HepG2 (cell line): ENCODE data around the gene C2CD3. TPM values are rescaled to one million over a fixed set of nuclear protein-coding genes. Genes with fewer than 3 reads are reported as not detected.

ENCODE experiments used
- ATAC-seq: fragments of 200-7000 bp; cut with Tn5 transposase; 3 replicates; pipeline ENCODE4 v1.9.1; 2020; ENCODE audit warnings: mild to moderate bottlenecking, moderate library complexity
- BruUV-seq: library from RNA; stranded (reverse); fragments of 400-500 nt; replicated peaks from 2 replicates; lab custom pipeline; 2021; lab: Mats Ljungman, UMichigan
- CTCF ChIA-PET: fragments of 300-600 bp; formaldehyde crosslinking; extraction: SDS; loops from one replicate; lab custom pipeline; 2021; ENCODE audit warnings: low total read pairs, inconsistent platforms, low intra/inter-chr PET ratio; lab: Yijun Ruan, JAX
- POLR2A ChIA-PET: fragments of 350-600 bp; sonication (Branson Sonifier 250); formaldehyde crosslinking; loops from one replicate; lab custom pipeline; 2020; ENCODE audit warnings: antibody characterized with exemption, inconsistent platforms; lab: Yijun Ruan, JAX
- DNase-seq: peaks from one replicate; pipeline ENCODE4 v3.0.0-alpha.2; 2015; ENCODE audit warnings: low spot score
- FAIRE-seq: peaks from 3 replicates; lab custom pipeline; 2011; peaks lifted over from hg19 to GRCh38; lab: Jason Lieb, UNC
- H2AFZ ChIP-seq: one replicate; pipeline ENCODE4 v1.6.1; 2011; ENCODE audit warnings: low read length, inconsistent platforms
- H3K27ac ChIP-seq: fragments of 300-600 bp; 3 replicates; pipeline ENCODE4 v1.8.0; 2011; ENCODE audit warnings: mixed run types, mild to moderate bottlenecking, mixed read lengths, low read length, inconsistent platforms; ENCODE audit not compliant: insufficient read depth; ENCODE audit errors: extremely low read length
- H3K27me3 ChIP-seq, 2 experiments: fragments of 200-600 bp in 1 of 2; 2 replicates in 1 of 2; 3 replicates in 1 of 2; pipeline versions ENCODE4 v1.6.0 to v1.8.0; 2011; ENCODE audit warnings: low read length in 2 of 2, mild to moderate bottlenecking in 2 of 2, moderate library complexity in 2 of 2, inconsistent platforms in 1 of 2; ENCODE audit not compliant: insufficient read depth in 2 of 2, control insufficient read depth in 1 of 2
- H3K36me3 ChIP-seq, 2 experiments: fragments of 200-600 bp in 1 of 2; replicated peaks in 1 of 2; 2 replicates in 1 of 2; 3 replicates in 1 of 2; pipeline versions ENCODE4 v1.5.1 to v1.8.0; 2011; ENCODE audit warnings: low read length in 2 of 2, inconsistent platforms in 1 of 2; ENCODE audit not compliant: insufficient read depth in 2 of 2, control insufficient read depth in 1 of 2
- H3K4me1 ChIP-seq: 2 replicates; pipeline ENCODE4 v1.5.1; 2012; ENCODE audit warnings: low read length, inconsistent platforms; ENCODE audit not compliant: insufficient read depth
- H3K4me2 ChIP-seq: 2 replicates; pipeline ENCODE4 v1.6.0; 2011; ENCODE audit warnings: low read depth, low read length, inconsistent platforms
- H3K4me3 ChIP-seq, 3 experiments: fragments of 200-600 bp in 1 of 3; sonication (generic), shearing (Covaris generic) in 1 of 3; replicated peaks in 1 of 3; 2 replicates each; pipeline ENCODE4 v1.5.1; 2011 to 2016; ENCODE audit warnings: low read length in 3 of 3, inconsistent platforms in 2 of 3, low read depth in 2 of 3, mild to moderate bottlenecking in 2 of 3, control low read depth in 1 of 3, mixed read lengths in 1 of 3; ENCODE audit not compliant: insufficient read depth in 1 of 3
- H3K79me2 ChIP-seq: one replicate; pipeline ENCODE4 v1.6.1; 2011; ENCODE audit warnings: low read length, inconsistent platforms; ENCODE audit not compliant: insufficient read depth
- H3K9ac ChIP-seq: 2 replicates; pipeline ENCODE4 v1.6.0; 2011; ENCODE audit warnings: mild to moderate bottlenecking, low read depth, low read length, inconsistent platforms; ENCODE audit not compliant: insufficient read depth
- H3K9me3 ChIP-seq: 2 replicates; pipeline ENCODE4 v1.5.1; 2012; ENCODE audit warnings: mild to moderate bottlenecking, low read length
- H4K20me1 ChIP-seq: 2 replicates; pipeline ENCODE4 v1.6.0; 2011; ENCODE audit warnings: inconsistent platforms, mild to moderate bottlenecking, low read length, moderate library complexity; ENCODE audit not compliant: insufficient read depth
- ADNP ChIP-seq: sonication (generic); formaldehyde crosslinking; IDR thresholded peaks from 2 replicates; pipeline ENCODE4 v1.4.0; 2020; ENCODE audit warnings: missing genetic modification reagents
- ATF7 ChIP-seq, 2 experiments: fragments of 450-650 bp in 1 of 2; sonication (generic) in 1 of 2; formaldehyde crosslinking in 1 of 2; IDR thresholded peaks; 2 replicates each; pipeline versions ENCODE4 v1.4.0 to v1.6.1; 2016 to 2020; ENCODE audit warnings: antibody characterized with exemption in 1 of 2, mild to moderate bottlenecking in 1 of 2, missing genetic modification reagents in 1 of 2
- FOXA1 ChIP-seq, 2 experiments: fragments of 450-650 bp in 1 of 2; sonication (generic) in 1 of 2; formaldehyde crosslinking in 1 of 2; IDR thresholded peaks; 2 replicates each; pipeline versions ENCODE4 v1.4.0 to v1.6.1; 2016 to 2020; ENCODE audit warnings: missing genetic modification reagents in 1 of 2
- GLMP ChIP-seq: sonication (generic); formaldehyde crosslinking; IDR thresholded peaks from 2 replicates; pipeline ENCODE4 v1.9.0; 2021; ENCODE audit warnings: missing genetic modification reagents, mild to moderate bottlenecking, borderline replicate concordance
- ZNF232 ChIP-seq: sonication (generic); formaldehyde crosslinking; IDR thresholded peaks from 2 replicates; pipeline ENCODE4 v1.4.0; 2020; ENCODE audit warnings: missing genetic modification reagents, borderline replicate concordance
- ZNF235 ChIP-seq: sonication (generic); formaldehyde crosslinking; IDR thresholded peaks from 2 replicates; pipeline ENCODE4 v1.8.1; 2023; ENCODE audit warnings: mild to moderate bottlenecking, missing genetic modification reagents, borderline replicate concordance
- ZNF260 ChIP-seq: sonication (generic); formaldehyde crosslinking; IDR thresholded peaks from 2 replicates; pipeline ENCODE4 v1.4.0; 2020; ENCODE audit warnings: missing genetic modification reagents, low read depth, mild to moderate bottlenecking, borderline replicate concordance
- ZNF646 ChIP-seq: sonication (generic); formaldehyde crosslinking; IDR thresholded peaks from 2 replicates; pipeline ENCODE4 v1.9.0; 2021; ENCODE audit warnings: mild to moderate bottlenecking, missing genetic modification reagents
- ZNF720 ChIP-seq: sonication (generic); formaldehyde crosslinking; IDR thresholded peaks from 2 replicates; pipeline ENCODE4 v1.4.0; 2020; ENCODE audit warnings: missing genetic modification reagents
- ZNF788 ChIP-seq: sonication (generic); formaldehyde crosslinking; IDR thresholded peaks from 2 replicates; pipeline ENCODE4 v1.5.0; 2020; ENCODE audit warnings: mild to moderate bottlenecking, missing genetic modification reagents, borderline replicate concordance
- WGBS: methylation state at CpG from one replicate; pipeline ENCODE4 v1.1.6; 2017; ENCODE audit warnings: low lambda C conversion rate; 5-methylcytosine and 5-hydroxymethylcytosine counted together
- in situ Hi-C: cut with HindIII; loops from 2 replicates; pipeline ENCODE4 v1.10.0; 2017; ENCODE audit warnings: low pct_unique_long_range_greater_than_20kb; ENCODE audit not compliant: extremely low pct_ligation_motif_present
- intact Hi-C: fragments of 100-400 bp; cut with micrococcal nuclease; formaldehyde crosslinking; loops from one replicate; pipeline ENCODE4 v1.10.0; 2022; ENCODE audit not compliant: unreplicated experiment
- polyA plus RNA-seq, 8 experiments: library from polyadenylated mRNA; depleted of rRNA in 3 of 8; stranded (reverse) in 7 of 8; unstranded in 1 of 8; fragments of >200 nt; fragmentation: Illumina TruSeq in 4 of 8; extraction: Trizol in 4 of 8; gene quantifications; 2 replicates each; pipeline versions ENCODE4 v1.2.1 to v1.2.3, GENCODE V29; 2011 to 2016; ENCODE audit warnings: low read depth in 4 of 8, missing spikeins in 1 of 8, mixed read lengths in 1 of 8; ENCODE audit not compliant: insufficient read depth in 1 of 8
- total RNA-seq, 5 experiments: library from RNA; depleted of rRNA; stranded (reverse); fragments of >200 nt; fragmentation: Illumina TruSeq; extraction: Trizol; gene quantifications; 2 replicates each; pipeline ENCODE4 v1.2.3, GENCODE V29; 2016; ENCODE audit warnings: low read depth in 1 of 5

The C2CD3 gene
- total and polyA plus RNA-seq, 2 of the 13 experiments (the other 11 are each of a cell fraction or from before 2014, with no cell fraction given) = 5.5 to 6.4 TPM

- TF ChIP-seq FOXA1 (IDR thresholded peaks at IDR 0.05) (no peak), FOXA1 (CRISPR knock-in tag; IDR thresholded peaks at IDR 0.05) (no peak), GLMP (no peak), ZNF235 (CRISPR knock-in tag) (no peak), ZNF788 (no peak)
Measured at GRCh38 chr11:74011360-74012073, 159.3 kb downstream of the C2CD3 start (continued).

GRCh38 chr11:74010306-74011300 is 160.2 kb downstream of the C2CD3 start:
- no peak overlapping the region for H3K4me2 ChIP-seq
- TF ChIP-seq ATF7 (IDR thresholded peaks at IDR 0.05) (no peak), ATF7 (CRISPR knock-in tag; IDR thresholded peaks at IDR 0.05) (no peak), ZNF720 (CRISPR knock-in tag) (no peak), ZNF646 (no peak), ADNP (CRISPR knock-in tag) (no peak), ZNF232 (CRISPR knock-in tag) (no peak), ZNF260 (CRISPR knock-in tag) (no peak)

More at GRCh38 chr11:74010306-74011300, 160.2 kb downstream of the C2CD3 start:
- POLR2A ChIA-PET = no interaction called here
- no peak for ATAC-seq
- CTCF ChIA-PET = no interaction called here
- intact Hi-C loops (no loop called here), in situ Hi-C loops (no loop called here)
- Histone ChIP-seq H2AFZ (no peak overlapping the region), H3K36me3 (no peaks in the 10 kb centered on the region), H3K27me3 (no peaks in the 10 kb centered on the region), H3K4me1 (peaks cover 33% of the 10 kb centered on the region), H3K4me3 (no peak overlapping the region), H3K9me3 (no peaks in the 10 kb centered on the region), H3K27ac (no peak overlapping the region), H3K79me2 (no peaks in the 10 kb centered on the region), H4K20me1 (no peaks in the 10 kb centered on the region), H3K9ac (no peak overlapping the region)
- WGBS = 92% methylated on average over 8 of the region's 9 CpGs
- no peak for DNase-seq
- no TSS peak for BruUV-seq
- no peak for FAIRE-seq
